ENCODE data around the gene SEMA4B. TPM values are rescaled to one million over a fixed set of nuclear protein-coding genes. Genes with fewer than 3 reads are reported as not detected.

SEMA4B gene
- total and polyA plus RNA-seq, 2 of the 8 experiments (the other 6 are each of a cell fraction or from before 2014, with no cell fraction given): 42.7 to 43.0 TPM

DNA sequence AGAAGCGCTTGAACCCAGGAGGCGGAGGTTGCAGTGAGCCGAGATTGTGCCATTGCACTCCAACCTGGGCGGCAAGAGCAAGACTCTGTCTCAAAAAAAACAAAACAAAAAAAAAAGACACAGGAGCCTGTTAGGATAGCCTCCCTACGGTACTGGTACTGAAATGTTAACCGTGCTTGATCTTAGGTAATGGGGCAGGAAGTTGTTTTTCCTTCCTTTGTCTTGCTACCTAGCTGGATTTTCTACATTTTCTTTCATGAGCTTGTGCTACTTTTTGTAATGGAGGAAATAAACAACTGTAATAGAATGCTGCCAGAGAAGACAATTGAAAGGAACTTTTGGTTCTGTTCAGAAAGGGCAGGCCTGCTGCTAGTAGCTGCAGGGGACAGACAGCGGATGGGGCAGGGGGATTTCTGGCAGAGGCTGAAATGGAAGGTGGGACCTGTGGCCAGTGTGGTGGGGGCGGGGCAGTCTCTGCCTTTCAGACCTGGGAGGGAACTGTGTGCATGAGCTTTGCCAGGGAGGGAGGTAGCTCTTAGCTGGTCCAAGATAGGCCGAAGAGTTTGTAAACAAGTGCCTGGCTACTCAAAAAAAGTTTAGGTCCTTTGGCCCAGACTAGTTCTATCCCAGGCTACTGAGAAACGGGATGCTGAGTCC is 49.0 kb upstream of the SEMA4B start (continued):
- TF ChIP-seq, protein P1, sequence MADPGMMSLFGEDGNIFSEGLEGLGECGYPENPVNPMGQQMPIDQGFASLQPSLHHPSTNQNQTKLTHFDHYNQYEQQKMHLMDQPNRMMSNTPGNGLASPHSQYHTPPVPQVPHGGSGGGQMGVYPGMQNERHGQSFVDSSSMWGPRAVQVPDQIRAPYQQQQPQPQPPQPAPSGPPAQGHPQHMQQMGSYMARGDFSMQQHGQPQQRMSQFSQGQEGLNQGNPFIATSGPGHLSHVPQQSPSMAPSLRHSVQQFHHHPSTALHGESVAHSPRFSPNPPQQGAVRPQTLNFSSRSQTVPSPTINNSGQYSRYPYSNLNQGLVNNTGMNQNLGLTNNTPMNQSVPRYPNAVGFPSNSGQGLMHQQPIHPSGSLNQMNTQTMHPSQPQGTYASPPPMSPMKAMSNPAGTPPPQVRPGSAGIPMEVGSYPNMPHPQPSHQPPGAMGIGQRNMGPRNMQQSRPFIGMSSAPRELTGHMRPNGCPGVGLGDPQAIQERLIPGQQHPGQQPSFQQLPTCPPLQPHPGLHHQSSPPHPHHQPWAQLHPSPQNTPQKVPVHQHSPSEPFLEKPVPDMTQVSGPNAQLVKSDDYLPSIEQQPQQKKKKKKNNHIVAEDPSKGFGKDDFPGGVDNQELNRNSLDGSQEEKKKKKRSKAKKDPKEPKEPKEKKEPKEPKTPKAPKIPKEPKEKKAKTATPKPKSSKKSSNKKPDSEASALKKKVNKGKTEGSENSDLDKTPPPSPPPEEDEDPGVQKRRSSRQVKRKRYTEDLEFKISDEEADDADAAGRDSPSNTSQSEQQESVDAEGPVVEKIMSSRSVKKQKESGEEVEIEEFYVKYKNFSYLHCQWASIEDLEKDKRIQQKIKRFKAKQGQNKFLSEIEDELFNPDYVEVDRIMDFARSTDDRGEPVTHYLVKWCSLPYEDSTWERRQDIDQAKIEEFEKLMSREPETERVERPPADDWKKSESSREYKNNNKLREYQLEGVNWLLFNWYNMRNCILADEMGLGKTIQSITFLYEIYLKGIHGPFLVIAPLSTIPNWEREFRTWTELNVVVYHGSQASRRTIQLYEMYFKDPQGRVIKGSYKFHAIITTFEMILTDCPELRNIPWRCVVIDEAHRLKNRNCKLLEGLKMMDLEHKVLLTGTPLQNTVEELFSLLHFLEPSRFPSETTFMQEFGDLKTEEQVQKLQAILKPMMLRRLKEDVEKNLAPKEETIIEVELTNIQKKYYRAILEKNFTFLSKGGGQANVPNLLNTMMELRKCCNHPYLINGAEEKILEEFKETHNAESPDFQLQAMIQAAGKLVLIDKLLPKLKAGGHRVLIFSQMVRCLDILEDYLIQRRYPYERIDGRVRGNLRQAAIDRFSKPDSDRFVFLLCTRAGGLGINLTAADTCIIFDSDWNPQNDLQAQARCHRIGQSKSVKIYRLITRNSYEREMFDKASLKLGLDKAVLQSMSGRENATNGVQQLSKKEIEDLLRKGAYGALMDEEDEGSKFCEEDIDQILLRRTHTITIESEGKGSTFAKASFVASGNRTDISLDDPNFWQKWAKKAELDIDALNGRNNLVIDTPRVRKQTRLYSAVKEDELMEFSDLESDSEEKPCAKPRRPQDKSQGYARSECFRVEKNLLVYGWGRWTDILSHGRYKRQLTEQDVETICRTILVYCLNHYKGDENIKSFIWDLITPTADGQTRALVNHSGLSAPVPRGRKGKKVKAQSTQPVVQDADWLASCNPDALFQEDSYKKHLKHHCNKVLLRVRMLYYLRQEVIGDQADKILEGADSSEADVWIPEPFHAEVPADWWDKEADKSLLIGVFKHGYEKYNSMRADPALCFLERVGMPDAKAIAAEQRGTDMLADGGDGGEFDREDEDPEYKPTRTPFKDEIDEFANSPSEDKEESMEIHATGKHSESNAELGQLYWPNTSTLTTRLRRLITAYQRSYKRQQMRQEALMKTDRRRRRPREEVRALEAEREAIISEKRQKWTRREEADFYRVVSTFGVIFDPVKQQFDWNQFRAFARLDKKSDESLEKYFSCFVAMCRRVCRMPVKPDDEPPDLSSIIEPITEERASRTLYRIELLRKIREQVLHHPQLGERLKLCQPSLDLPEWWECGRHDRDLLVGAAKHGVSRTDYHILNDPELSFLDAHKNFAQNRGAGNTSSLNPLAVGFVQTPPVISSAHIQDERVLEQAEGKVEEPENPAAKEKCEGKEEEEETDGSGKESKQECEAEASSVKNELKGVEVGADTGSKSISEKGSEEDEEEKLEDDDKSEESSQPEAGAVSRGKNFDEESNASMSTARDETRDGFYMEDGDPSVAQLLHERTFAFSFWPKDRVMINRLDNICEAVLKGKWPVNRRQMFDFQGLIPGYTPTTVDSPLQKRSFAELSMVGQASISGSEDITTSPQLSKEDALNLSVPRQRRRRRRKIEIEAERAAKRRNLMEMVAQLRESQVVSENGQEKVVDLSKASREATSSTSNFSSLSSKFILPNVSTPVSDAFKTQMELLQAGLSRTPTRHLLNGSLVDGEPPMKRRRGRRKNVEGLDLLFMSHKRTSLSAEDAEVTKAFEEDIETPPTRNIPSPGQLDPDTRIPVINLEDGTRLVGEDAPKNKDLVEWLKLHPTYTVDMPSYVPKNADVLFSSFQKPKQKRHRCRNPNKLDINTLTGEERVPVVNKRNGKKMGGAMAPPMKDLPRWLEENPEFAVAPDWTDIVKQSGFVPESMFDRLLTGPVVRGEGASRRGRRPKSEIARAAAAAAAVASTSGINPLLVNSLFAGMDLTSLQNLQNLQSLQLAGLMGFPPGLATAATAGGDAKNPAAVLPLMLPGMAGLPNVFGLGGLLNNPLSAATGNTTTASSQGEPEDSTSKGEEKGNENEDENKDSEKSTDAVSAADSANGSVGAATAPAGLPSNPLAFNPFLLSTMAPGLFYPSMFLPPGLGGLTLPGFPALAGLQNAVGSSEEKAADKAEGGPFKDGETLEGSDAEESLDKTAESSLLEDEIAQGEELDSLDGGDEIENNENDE (IDR thresholded peaks at IDR 0.05; ENCODE audit: insufficient replicate concordance, low read length): peak; percentile 47
- TF ChIP-seq, protein P2, sequence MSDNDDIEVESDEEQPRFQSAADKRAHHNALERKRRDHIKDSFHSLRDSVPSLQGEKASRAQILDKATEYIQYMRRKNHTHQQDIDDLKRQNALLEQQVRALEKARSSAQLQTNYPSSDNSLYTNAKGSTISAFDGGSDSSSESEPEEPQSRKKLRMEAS (IDR thresholded peaks at IDR 0.05): peak; percentile 48; the same call in 1 of the 2 replicates
- TF ChIP-seq ASH2L (IDR thresholded peaks at IDR 0.05; ENCODE audit: low read length) (peak; percentile 40), ZNF274 (IDR thresholded peaks at IDR 0.05; ENCODE audit: borderline replicate concordance, extremely low read depth, low read length) (no peak), EZH2 (IDR thresholded peaks at IDR 0.05; ENCODE audit: low read depth, low read length, severe bottlenecking) (no peak), KDM1A (IDR thresholded peaks at IDR 0.05; ENCODE audit: borderline replicate concordance, low read length) (0 out of 2 replicates have a peak, but pooled peaks have one; percentile 14), TBP (IDR thresholded peaks at IDR 0.05; ENCODE audit: low read depth, low read length) (0 out of 2 replicates have a peak, but pooled peaks have one; percentile 33), SUZ12 (IDR thresholded peaks at IDR 0.05; ENCODE audit: low read length) (no peak)
